Fibroblast of skin of abdomen (primary cell): Measurements from ENCODE around the gene RASA3.
"Not testable (repeated sequence)": the region's sequence is repeated elsewhere in the genome, so short reads cannot be mapped to it uniquely, and the experiment has no call there.

Source experiments
- DNase-seq: peaks from one replicate; pipeline ENCODE4 v3.0.0-alpha.2; 2013

Gene RASA3

GRCh38 chr13:114110830-114111189 is 21.6 kb downstream of the RASA3 start:
- DNase-seq = not testable (repeated sequence)

- peak; percentile 39 for DNase-seq
These were observed 22.2 kb downstream of the RASA3 start for GRCh38 chr13:114110091-114110829.

GRCh38 chr13:114109641-114110041 is 22.8 kb downstream of the RASA3 start:
- DNase-seq = no peak

GRCh38 chr13:114108894-114109293 is 23.5 kb downstream of the RASA3 start:
- DNase-seq = no peak

GRCh38 chr13:114108141-114108761 is 24.2 kb downstream of the RASA3 start:
- no peak for DNase-seq

GRCh38 chr13:114107686-114108081 is 24.7 kb downstream of the RASA3 start:
- peak; percentile 78 for DNase-seq

GRCh38 chr13:114106991-114107685 is 25.3 kb downstream of the RASA3 start:
- DNase-seq = no peak

- no peak for DNase-seq
These were observed 25.9 kb downstream of the RASA3 start for GRCh38 chr13:114106526-114106925.

GRCh38 chr13:114105521-114106225 is 26.8 kb downstream of the RASA3 start:
- DNase-seq = peak; percentile 46

GRCh38 chr13:114104655-114105520 is 27.5 kb downstream of the RASA3 start:
- DNase-seq = no peak

- DNase-seq = no peak
These were observed 28.4 kb downstream of the RASA3 start for GRCh38 chr13:114103801-114104654.

GRCh38 chr13:114103289-114103621 is 29.2 kb downstream of the RASA3 start:
- not testable (repeated sequence) for DNase-seq

GRCh38 chr13:114102521-114103288 is 29.7 kb downstream of the RASA3 start:
- DNase-seq = no peak

- no peak for DNase-seq
These were observed 30.3 kb downstream of the RASA3 start for GRCh38 chr13:114102131-114102520.

GRCh38 chr13:114101358-114102130 is 30.9 kb downstream of the RASA3 start:
- DNase-seq = no peak

- no peak for DNase-seq
These were observed 31.7 kb downstream of the RASA3 start for GRCh38 chr13:114100446-114101357.

- peak; percentile 55 for DNase-seq
These were observed 32.4 kb downstream of the RASA3 start for GRCh38 chr13:114099918-114100445.

GRCh38 chr13:114099191-114099590 is 33.2 kb downstream of the RASA3 start:
- DNase-seq = peak; percentile 90
